ENCODE measurements around the gene DLX1. TPM values are rescaled to one million over a fixed set of nuclear protein-coding genes. Genes with fewer than 3 reads are reported as not detected.

The DLX1 gene
- total RNA-seq, 1 donor, result 1.8 TPM

- Histone ChIP-seq H3K9me3 (ENCODE audit: low read depth, low read length) (no peaks in the 10 kb centered on the region), H3K36me3 (ENCODE audit: insufficient read depth, low read length) (no peaks in the 10 kb centered on the region), H3K4me2 (ENCODE audit: insufficient read depth, low read length) (no peak overlapping the region), H4K20me1 (ENCODE audit: insufficient read depth, low read length) (no peaks in the 10 kb centered on the region), H2AFZ (ENCODE audit: low read length) (no peak overlapping the region), H3K79me2 (ENCODE audit: insufficient read depth, low read length) (no peaks in the 10 kb centered on the region), H3K27me3 (ENCODE audit: insufficient read depth, low read length) (no peaks in the 10 kb centered on the region), H3K4me1 (ENCODE audit: insufficient read depth, low read length) (peaks cover 14% of the 10 kb centered on the region), H3K4me3 (ENCODE audit: insufficient read depth, low read length) (no peak overlapping the region), H3K27ac (ENCODE audit: low read depth, low read length) (no peak overlapping the region)
- TF ChIP-seq, protein P1, sequence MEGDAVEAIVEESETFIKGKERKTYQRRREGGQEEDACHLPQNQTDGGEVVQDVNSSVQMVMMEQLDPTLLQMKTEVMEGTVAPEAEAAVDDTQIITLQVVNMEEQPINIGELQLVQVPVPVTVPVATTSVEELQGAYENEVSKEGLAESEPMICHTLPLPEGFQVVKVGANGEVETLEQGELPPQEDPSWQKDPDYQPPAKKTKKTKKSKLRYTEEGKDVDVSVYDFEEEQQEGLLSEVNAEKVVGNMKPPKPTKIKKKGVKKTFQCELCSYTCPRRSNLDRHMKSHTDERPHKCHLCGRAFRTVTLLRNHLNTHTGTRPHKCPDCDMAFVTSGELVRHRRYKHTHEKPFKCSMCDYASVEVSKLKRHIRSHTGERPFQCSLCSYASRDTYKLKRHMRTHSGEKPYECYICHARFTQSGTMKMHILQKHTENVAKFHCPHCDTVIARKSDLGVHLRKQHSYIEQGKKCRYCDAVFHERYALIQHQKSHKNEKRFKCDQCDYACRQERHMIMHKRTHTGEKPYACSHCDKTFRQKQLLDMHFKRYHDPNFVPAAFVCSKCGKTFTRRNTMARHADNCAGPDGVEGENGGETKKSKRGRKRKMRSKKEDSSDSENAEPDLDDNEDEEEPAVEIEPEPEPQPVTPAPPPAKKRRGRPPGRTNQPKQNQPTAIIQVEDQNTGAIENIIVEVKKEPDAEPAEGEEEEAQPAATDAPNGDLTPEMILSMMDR (IDR thresholded peaks at IDR 0.05; ENCODE audit: extremely low read depth, low read depth, low read length), result no peak
- DNase-seq (ENCODE audit: insufficient read length, low spot score, missing footprints), result no peak
Observed at GRCh38 chr2:172116107-172116506, 30.8 kb downstream of the DLX1 start.

DNA sequence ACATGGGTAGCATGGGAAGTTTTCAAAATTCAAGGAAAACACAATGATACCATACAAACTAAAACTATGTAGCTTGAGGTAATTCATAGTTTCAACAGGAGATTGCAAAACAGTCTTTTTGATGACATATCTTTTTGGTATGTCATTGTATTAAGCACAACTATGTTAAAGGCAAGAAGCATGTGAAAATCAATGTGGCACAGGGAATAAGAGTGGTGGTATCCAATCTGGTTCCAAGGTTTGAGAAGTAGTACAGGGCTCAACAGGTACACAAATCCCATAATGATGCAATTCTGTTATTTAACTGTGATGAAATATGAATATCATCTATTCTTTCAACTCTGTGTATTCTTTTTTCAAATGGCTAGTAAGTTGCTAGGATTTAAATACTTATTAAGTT lies 33.8 kb downstream of the DLX1 start:
- no peak overlapping the region for H3K4me3 ChIP-seq (ENCODE audit: insufficient read depth, low read length)
- no peaks in the 10 kb centered on the region for H3K27me3 ChIP-seq (ENCODE audit: insufficient read depth, low read length)
- H3K79me2 ChIP-seq (ENCODE audit: insufficient read depth, low read length), result no peaks in the 10 kb centered on the region
- peaks cover 13% of the 10 kb centered on the region for H3K4me1 ChIP-seq (ENCODE audit: insufficient read depth, low read length)
- H3K36me3 ChIP-seq (ENCODE audit: insufficient read depth, low read length), result no peaks in the 10 kb centered on the region
- TF ChIP-seq, protein P1 (IDR thresholded peaks at IDR 0.05; ENCODE audit: extremely low read depth, low read depth, low read length), result no peak
- no peaks in the 10 kb centered on the region for H4K20me1 ChIP-seq (ENCODE audit: insufficient read depth, low read length)
- H3K9me3 ChIP-seq (ENCODE audit: low read depth, low read length), result no peaks in the 10 kb centered on the region
- peak overlapping the region; percentile 66 for H3K4me2 ChIP-seq (ENCODE audit: insufficient read depth, low read length)
- DNase-seq (ENCODE audit: insufficient read length, low spot score, missing footprints), result no peak
- peak overlapping the region; percentile 61 for H2AFZ ChIP-seq (ENCODE audit: low read length)
- H3K27ac ChIP-seq (ENCODE audit: low read depth, low read length), result peak overlapping the region; percentile 75

- no peaks in the 10 kb centered on the region for H4K20me1 ChIP-seq (ENCODE audit: insufficient read depth, low read length)
- TF ChIP-seq, protein P1 (IDR thresholded peaks at IDR 0.05; ENCODE audit: extremely low read depth, low read depth, low read length), result no peak
- H3K27ac ChIP-seq (ENCODE audit: low read depth, low read length), result no peak overlapping the region
- H3K4me3 ChIP-seq (ENCODE audit: insufficient read depth, low read length), result no peak overlapping the region
- no peaks in the 10 kb centered on the region for H3K27me3 ChIP-seq (ENCODE audit: insufficient read depth, low read length)
- H3K36me3 ChIP-seq (ENCODE audit: insufficient read depth, low read length), result no peaks in the 10 kb centered on the region
- no peaks in the 10 kb centered on the region for H3K79me2 ChIP-seq (ENCODE audit: insufficient read depth, low read length)
- H2AFZ ChIP-seq (ENCODE audit: low read length), result no peak overlapping the region
- no peaks in the 10 kb centered on the region for H3K9me3 ChIP-seq (ENCODE audit: low read depth, low read length)
- DNase-seq (ENCODE audit: insufficient read length, low spot score, missing footprints), result no peak
- H3K4me1 ChIP-seq (ENCODE audit: insufficient read depth, low read length), result peaks cover 13% of the 10 kb centered on the region
- no peak overlapping the region for H3K4me2 ChIP-seq (ENCODE audit: insufficient read depth, low read length)
Observed at GRCh38 chr2:172120118-172120517, 34.8 kb downstream of the DLX1 start.

DNA sequence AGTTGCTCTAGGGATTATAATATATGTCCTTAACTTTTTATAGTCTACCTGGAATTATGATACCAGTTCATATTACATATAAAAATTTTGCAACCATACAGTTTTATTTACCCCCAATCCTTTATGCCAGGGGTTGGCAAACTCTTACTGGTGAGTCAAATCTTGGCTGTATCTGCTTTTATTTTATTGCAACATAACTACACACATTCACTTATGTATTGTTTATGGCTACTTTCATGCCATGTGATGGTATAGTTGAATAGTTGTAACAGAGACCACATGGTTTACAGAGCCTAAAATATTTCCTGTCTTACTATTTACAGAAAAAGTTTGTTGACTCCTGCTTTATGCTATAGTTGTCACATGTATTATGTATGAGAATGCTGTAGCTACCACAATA lies 43.2 kb downstream of the DLX1 start:
- Histone ChIP-seq H3K4me2 (ENCODE audit: insufficient read depth, low read length) (no peak overlapping the region), H3K27me3 (ENCODE audit: insufficient read depth, low read length) (no peaks in the 10 kb centered on the region), H3K79me2 (ENCODE audit: insufficient read depth, low read length) (no peaks in the 10 kb centered on the region), H2AFZ (ENCODE audit: low read length) (no peak overlapping the region), H3K36me3 (ENCODE audit: insufficient read depth, low read length) (no peaks in the 10 kb centered on the region), H3K9me3 (ENCODE audit: low read depth, low read length) (no peaks in the 10 kb centered on the region), H3K4me1 (ENCODE audit: insufficient read depth, low read length) (no peaks in the 10 kb centered on the region), H4K20me1 (ENCODE audit: insufficient read depth, low read length) (no peaks in the 10 kb centered on the region), H3K4me3 (ENCODE audit: insufficient read depth, low read length) (no peak overlapping the region), H3K27ac (ENCODE audit: low read depth, low read length) (no peak overlapping the region)
- no peak for DNase-seq (ENCODE audit: insufficient read length, low spot score, missing footprints)
- TF ChIP-seq, protein P1 (IDR thresholded peaks at IDR 0.05; ENCODE audit: extremely low read depth, low read depth, low read length), result no peak

All from osteoblast (primary cell).